ENCODE data around the gene PALMD.

PALMD gene

DNA sequence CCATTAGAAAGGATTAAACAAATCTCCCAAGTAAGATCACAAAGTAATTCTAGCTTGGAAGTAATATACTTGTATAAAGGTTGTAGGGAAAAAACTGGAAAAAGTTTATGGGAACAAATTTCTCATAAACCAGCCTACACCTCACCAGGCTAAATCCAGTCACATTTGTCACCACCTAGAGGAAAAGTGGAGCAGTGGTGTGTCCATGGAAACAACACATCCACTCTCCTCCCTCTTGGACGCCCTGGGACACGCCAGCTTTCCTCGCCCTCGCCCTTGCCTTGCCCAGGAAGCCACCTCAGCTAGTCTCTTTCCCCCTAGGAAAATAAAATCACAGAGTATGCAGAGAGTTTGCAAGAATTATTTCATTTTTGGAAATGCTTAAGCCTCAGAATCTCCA lies 2.2 kb downstream of the PALMD start:
- no peaks in the 10 kb centered on the region for H3K9me3 ChIP-seq (ENCODE audit: insufficient read depth, low read depth, low read length)
- no peak for TF ChIP-seq EZH2phosphoT487 (IDR thresholded peaks at IDR 0.05; ENCODE audit: borderline replicate concordance)
- TF ChIP-seq, protein P1, sequence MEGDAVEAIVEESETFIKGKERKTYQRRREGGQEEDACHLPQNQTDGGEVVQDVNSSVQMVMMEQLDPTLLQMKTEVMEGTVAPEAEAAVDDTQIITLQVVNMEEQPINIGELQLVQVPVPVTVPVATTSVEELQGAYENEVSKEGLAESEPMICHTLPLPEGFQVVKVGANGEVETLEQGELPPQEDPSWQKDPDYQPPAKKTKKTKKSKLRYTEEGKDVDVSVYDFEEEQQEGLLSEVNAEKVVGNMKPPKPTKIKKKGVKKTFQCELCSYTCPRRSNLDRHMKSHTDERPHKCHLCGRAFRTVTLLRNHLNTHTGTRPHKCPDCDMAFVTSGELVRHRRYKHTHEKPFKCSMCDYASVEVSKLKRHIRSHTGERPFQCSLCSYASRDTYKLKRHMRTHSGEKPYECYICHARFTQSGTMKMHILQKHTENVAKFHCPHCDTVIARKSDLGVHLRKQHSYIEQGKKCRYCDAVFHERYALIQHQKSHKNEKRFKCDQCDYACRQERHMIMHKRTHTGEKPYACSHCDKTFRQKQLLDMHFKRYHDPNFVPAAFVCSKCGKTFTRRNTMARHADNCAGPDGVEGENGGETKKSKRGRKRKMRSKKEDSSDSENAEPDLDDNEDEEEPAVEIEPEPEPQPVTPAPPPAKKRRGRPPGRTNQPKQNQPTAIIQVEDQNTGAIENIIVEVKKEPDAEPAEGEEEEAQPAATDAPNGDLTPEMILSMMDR (conservative IDR thresholded peaks at IDR 0.05; ENCODE audit: low read length): peak; percentile 15; the same call in 1 of the 2 replicates
- H2AFZ ChIP-seq (ENCODE audit: low read length): no peak overlapping the region
- no peaks in the 10 kb centered on the region for H3F3A ChIP-seq (ENCODE audit: low read depth)
- no peaks in the 10 kb centered on the region for H3K4me1 ChIP-seq (ENCODE audit: insufficient read depth, low read length, poor library complexity, severe bottlenecking)
- H3K36me3 ChIP-seq (ENCODE audit: insufficient read depth, low read length): no peaks in the 10 kb centered on the region
- no peaks in the 10 kb centered on the region for H3K9me2 ChIP-seq (replicated peaks; ENCODE audit: low read depth, low read length)
- H3K27me3 ChIP-seq (ENCODE audit: insufficient read depth, low read length, poor library complexity, severe bottlenecking): no peaks in the 10 kb centered on the region
- no peak overlapping the region for H3K4me2 ChIP-seq (ENCODE audit: low read depth, low read length, poor library complexity, severe bottlenecking)
- no peak overlapping the region for H3K9ac ChIP-seq (ENCODE audit: low read depth, low read length, poor library complexity, severe bottlenecking)
- no peaks in the 10 kb centered on the region for H3K79me2 ChIP-seq (ENCODE audit: insufficient read depth, low read length)
- no peaks in the 10 kb centered on the region for H4K20me1 ChIP-seq (ENCODE audit: insufficient read depth, low read length, poor library complexity, severe bottlenecking)
- no peak overlapping the region for H3K4me3 ChIP-seq (ENCODE audit: low read length, poor library complexity, severe bottlenecking)

DNA sequence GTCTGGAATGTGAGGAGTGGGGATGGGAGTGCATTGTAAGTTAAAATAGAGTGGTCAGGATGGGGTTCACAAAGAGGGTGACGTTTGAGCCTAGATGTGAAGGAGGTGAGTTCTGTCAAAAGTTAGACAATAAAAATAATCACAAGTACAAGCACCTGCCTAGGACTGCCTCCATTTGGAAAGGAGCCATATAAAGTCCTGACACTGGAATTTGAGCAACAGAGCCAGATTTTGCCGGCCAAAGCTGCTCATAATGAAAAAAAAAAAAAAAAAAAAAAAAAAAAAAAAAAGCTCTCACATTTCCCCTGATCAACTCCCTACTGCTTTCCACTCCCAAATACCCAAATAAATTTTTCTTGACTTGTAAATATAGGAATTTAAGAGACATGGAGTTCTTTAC lies 4.1 kb downstream of the PALMD start:
- Histone ChIP-seq H3K4me1 (ENCODE audit: insufficient read depth, low read length, poor library complexity, severe bottlenecking) (no peaks in the 10 kb centered on the region), H3K9ac (ENCODE audit: low read depth, low read length, poor library complexity, severe bottlenecking) (no peak overlapping the region), H3K27me3 (ENCODE audit: insufficient read depth, low read length, poor library complexity, severe bottlenecking) (no peaks in the 10 kb centered on the region), H3K36me3 (ENCODE audit: insufficient read depth, low read length) (no peaks in the 10 kb centered on the region), H3K4me2 (ENCODE audit: low read depth, low read length, poor library complexity, severe bottlenecking) (no peak overlapping the region), H3K9me2 (replicated peaks; ENCODE audit: low read depth, low read length) (no peaks in the 10 kb centered on the region), H3K79me2 (ENCODE audit: insufficient read depth, low read length) (no peaks in the 10 kb centered on the region), H3F3A (ENCODE audit: low read depth) (no peaks in the 10 kb centered on the region), H3K4me3 (ENCODE audit: low read length, poor library complexity, severe bottlenecking) (no peak overlapping the region), H4K20me1 (ENCODE audit: insufficient read depth, low read length, poor library complexity, severe bottlenecking) (no peaks in the 10 kb centered on the region), H3K9me3 (ENCODE audit: insufficient read depth, low read depth, low read length) (no peaks in the 10 kb centered on the region), H2AFZ (ENCODE audit: low read length) (0 out of 2 replicates have a peak overlapping the region, but pooled peaks have one; percentile 31)
- TF ChIP-seq, protein P1 (conservative IDR thresholded peaks at IDR 0.05; ENCODE audit: low read length): no peak
- no peak for TF ChIP-seq EZH2phosphoT487 (IDR thresholded peaks at IDR 0.05; ENCODE audit: borderline replicate concordance)

- Histone ChIP-seq H2AFZ (ENCODE audit: low read length) (0 out of 2 replicates have a peak overlapping the region, but pooled peaks have one; percentile 31), H3K4me1 (ENCODE audit: insufficient read depth, low read length, poor library complexity, severe bottlenecking) (no peaks in the 10 kb centered on the region), H4K20me1 (ENCODE audit: insufficient read depth, low read length, poor library complexity, severe bottlenecking) (no peaks in the 10 kb centered on the region), H3K36me3 (ENCODE audit: insufficient read depth, low read length) (no peaks in the 10 kb centered on the region), H3K27me3 (ENCODE audit: insufficient read depth, low read length, poor library complexity, severe bottlenecking) (no peaks in the 10 kb centered on the region), H3K4me3 (ENCODE audit: low read length, poor library complexity, severe bottlenecking) (no peak overlapping the region), H3K9me2 (replicated peaks; ENCODE audit: low read depth, low read length) (no peaks in the 10 kb centered on the region), H3F3A (ENCODE audit: low read depth) (no peaks in the 10 kb centered on the region), H3K4me2 (ENCODE audit: low read depth, low read length, poor library complexity, severe bottlenecking) (no peak overlapping the region), H3K79me2 (ENCODE audit: insufficient read depth, low read length) (no peaks in the 10 kb centered on the region), H3K9ac (ENCODE audit: low read depth, low read length, poor library complexity, severe bottlenecking) (no peak overlapping the region), H3K9me3 (ENCODE audit: insufficient read depth, low read depth, low read length) (no peaks in the 10 kb centered on the region)
- TF ChIP-seq EZH2phosphoT487 (IDR thresholded peaks at IDR 0.05; ENCODE audit: borderline replicate concordance): no peak
- TF ChIP-seq, protein P1 (conservative IDR thresholded peaks at IDR 0.05; ENCODE audit: low read length): no peak
Observed at GRCh38 chr1:99650773-99651437, 5.0 kb downstream of the PALMD start.
